GM19193 (cell line): ENCODE measurements around the gene FTL.

Source experiments
- POLR2A ChIP-seq: IDR thresholded peaks from 4 replicates; pipeline ENCODE4 v1.6.1; 2011; ENCODE audit not compliant: insufficient read depth, insufficient read length; ENCODE audit errors: extremely low read depth

FTL gene

GRCh38 chr19:48938256-48938655, 26.9 kb upstream of the FTL start:
- TF ChIP-seq POLR2A: no peak

- no peak for TF ChIP-seq POLR2A
Observed at GRCh38 chr19:48940902-48941301, 24.2 kb upstream of the FTL start.

GRCh38 chr19:48943081-48943480, 22.0 kb upstream of the FTL start:
- no peak for TF ChIP-seq POLR2A

GRCh38 chr19:48945415-48945814, 19.7 kb upstream of the FTL start:
- TF ChIP-seq POLR2A: no peak

- TF ChIP-seq POLR2A: no peak
Observed at GRCh38 chr19:48945817-48946216, 19.3 kb upstream of the FTL start.

GRCh38 chr19:48946463-48947257, 18.4 kb upstream of the FTL start:
- TF ChIP-seq POLR2A: no peak

- TF ChIP-seq POLR2A: no peak
Observed at GRCh38 chr19:48947258-48947542, 17.9 kb upstream of the FTL start.

GRCh38 chr19:48950159-48950558, 14.9 kb upstream of the FTL start:
- TF ChIP-seq POLR2A: no peak

GRCh38 chr19:48950830-48951519, 14.1 kb upstream of the FTL start:
- TF ChIP-seq POLR2A: no peak

- no peak for TF ChIP-seq POLR2A
Observed at GRCh38 chr19:48953141-48953540, 12.0 kb upstream of the FTL start.

- TF ChIP-seq POLR2A: no peak
Observed at GRCh38 chr19:48953990-48954594, 11.0 kb upstream of the FTL start.

GRCh38 chr19:48954595-48955307, 10.4 kb upstream of the FTL start, which contains the start of gene BAX:
BAX (plus strand) TSS chr19:48954875; CDS start chr19:48954929, 54 bp downstream.
- TF ChIP-seq POLR2A: peak; percentile 92

GRCh38 chr19:48955308-48955958, 9.7 kb upstream of the FTL start:
- no peak for TF ChIP-seq POLR2A

GRCh38 chr19:48958006-48958405, 7.1 kb upstream of the FTL start:
- TF ChIP-seq POLR2A: no peak
